IPS-NIHi7 (cell line): ENCODE data around the gene ACSS1.
A peak's percentile ranks its signal among the peaks of the same experiment; 100 is the strongest.

ENCODE experiments used
- DNase-seq: peaks from one replicate; pipeline ENCODE4 v3.0.0; 2012; ENCODE audit warnings: mixed read lengths; ENCODE audit errors: extremely low spot score

ACSS1 gene

DNA sequence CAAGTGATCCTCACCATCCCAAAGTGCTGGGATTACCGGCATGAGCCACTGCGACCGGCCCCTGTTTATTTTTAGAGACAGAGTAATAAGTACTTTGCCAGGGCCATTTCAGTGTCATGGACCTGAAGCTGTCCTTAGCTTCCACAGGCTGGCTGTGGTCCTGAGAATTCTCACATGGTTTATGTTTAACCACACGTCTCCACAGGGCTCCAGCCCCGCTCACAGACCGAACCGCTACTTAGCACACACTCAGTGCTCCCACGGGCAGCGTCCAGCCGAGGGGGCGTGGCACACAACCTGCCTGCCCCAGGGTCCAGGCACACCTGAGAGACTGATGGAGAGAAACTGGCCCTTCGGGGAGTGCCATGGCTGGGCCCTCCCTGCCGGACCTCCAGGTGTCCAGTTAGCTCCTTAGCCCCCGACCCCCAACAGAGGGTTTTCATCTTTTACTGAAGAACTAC lies 11.7 kb downstream of the ACSS1 start:
- no peak for DNase-seq

GRCh38 chr20:25045343-25045712 lies 12.6 kb downstream of the ACSS1 start:
- no peak for DNase-seq

- no peak for DNase-seq
Observed at GRCh38 chr20:25044660-25045342, 13.1 kb downstream of the ACSS1 start.

- no peak for DNase-seq
Observed at GRCh38 chr20:25044261-25044560, 13.7 kb downstream of the ACSS1 start.

- no peak for DNase-seq
Observed at GRCh38 chr20:25043499-25044260, 14.3 kb downstream of the ACSS1 start.

DNA sequence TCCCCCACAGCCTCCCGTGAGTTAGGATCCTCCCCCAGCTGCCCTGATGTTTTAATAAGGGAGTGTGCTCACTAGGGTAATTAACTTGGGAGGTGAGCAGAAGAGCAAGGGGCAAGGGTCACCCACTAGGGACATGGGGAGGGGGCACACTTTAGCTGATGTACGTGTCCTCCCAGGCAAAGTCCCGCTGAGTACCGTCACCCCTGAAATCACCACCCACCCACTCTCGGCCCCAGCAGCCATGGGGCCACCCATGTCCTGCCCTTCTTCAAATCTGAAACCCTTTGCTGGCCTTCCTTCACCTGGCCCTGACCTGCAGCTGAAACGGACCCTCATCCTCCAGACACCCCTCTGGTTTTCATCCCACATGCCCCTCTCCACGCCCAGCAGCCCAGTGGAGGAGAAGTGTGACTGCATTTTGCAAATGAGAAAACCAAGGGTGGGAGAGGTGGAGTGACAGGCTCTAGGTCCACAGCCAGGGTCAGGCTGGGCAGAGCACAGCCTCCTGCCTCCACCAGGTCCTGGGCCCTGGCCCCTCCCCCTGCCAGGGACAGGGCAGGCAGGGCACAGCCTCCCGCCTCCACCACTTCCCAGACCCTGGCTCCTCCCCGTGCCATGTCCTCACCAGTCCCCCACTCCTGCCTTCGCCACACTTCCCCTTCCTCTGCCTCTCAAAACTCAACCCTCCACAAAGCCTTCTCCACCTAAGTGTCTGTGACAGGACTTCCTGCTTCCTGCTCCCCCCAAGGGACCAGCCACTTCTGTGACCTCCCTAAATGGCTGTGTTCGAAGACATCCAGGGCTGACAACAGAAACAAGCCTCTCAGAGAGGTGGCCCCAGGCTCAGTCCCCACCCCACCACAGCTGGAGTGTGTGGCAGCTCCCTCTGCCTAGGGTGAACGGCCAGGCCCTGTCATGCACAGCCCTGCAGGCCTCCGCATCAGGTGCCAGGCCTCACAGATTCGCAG lies 15.1 kb downstream of the ACSS1 start:
- DNase-seq: no peak

GRCh38 chr20:25041813-25042530 lies 16.0 kb downstream of the ACSS1 start:
- DNase-seq: no peak

- no peak for DNase-seq
Observed at GRCh38 chr20:25040438-25040831, 17.5 kb downstream of the ACSS1 start.

DNA sequence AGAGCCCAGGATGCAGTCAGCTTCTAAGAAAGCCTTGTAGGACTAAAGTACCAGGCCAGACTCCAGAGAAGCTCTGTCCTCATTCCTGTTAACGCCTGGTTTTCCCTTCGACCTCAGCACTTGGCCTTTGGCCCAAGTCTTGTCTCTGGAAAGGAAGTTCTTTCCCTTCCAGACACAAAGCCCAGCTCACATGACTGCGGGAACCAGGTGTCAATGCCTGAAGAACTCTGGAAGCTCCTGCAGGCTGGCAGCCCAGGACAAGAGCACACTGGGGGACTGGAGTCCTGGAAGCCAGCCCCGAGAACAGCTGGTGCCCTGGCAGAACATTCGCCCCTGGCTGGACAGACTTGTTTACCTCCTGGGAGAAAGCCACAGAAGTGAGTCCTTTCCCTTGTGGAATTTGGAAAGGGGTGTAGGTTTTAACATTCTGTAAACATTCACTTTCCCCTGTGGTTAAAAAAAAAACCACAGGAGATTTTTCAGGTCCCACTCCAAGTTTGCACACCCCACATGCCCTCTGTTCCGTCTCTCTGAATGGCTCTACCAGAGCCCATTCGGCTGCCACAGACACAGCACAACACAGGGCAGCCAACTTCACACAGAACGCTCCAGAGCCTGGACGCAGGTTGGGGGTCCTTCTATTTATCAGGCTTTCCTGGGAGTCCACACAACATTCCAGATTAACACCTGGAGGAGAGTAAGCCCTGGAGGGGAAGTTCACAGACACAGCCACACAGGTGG lies 18.1 kb downstream of the ACSS1 start:
- DNase-seq: no peak

GRCh38 chr20:25038591-25039015 lies 19.3 kb downstream of the ACSS1 start:
- DNase-seq: no peak

GRCh38 chr20:25038103-25038410 lies 19.9 kb downstream of the ACSS1 start:
- DNase-seq: no peak

DNA sequence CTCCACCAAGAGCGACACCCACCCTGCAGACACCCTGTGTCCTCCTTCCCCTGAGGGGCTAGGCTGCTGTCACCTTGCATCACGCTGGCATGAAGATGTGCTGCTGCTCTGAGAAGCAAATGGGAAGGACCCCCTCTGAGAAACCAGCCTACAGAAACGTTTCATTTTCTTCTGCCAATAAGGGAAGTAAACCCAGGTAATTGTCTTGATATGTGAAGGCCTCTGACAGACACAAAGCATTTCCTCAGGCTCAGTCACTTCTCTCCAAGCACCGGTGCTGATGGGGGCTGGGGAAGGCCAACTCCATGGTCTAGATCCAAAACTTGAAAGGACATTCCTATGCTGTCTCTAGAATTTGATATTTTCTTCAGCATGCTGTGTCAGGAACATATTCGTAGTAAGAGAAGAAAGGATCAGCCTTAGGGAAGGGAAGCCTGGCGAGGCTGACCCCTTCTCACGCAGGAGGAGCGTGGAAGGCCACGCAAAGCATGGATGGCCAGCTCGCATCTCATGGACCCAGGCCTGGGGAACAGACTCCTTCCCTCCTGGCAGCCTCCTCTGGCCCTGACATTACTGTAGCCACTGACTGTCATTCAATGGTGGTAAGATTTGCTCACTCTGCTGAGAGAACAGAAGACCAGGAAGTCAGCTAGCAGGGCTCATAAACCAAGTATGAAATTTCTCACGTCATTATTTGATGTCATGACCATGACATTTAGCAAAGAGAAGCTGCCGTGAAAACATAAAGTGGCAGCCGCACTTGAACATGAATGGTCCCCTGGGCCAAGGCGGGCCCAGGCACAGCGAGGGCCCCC lies 20.4 kb downstream of the ACSS1 start:
- DNase-seq: no peak

DNA sequence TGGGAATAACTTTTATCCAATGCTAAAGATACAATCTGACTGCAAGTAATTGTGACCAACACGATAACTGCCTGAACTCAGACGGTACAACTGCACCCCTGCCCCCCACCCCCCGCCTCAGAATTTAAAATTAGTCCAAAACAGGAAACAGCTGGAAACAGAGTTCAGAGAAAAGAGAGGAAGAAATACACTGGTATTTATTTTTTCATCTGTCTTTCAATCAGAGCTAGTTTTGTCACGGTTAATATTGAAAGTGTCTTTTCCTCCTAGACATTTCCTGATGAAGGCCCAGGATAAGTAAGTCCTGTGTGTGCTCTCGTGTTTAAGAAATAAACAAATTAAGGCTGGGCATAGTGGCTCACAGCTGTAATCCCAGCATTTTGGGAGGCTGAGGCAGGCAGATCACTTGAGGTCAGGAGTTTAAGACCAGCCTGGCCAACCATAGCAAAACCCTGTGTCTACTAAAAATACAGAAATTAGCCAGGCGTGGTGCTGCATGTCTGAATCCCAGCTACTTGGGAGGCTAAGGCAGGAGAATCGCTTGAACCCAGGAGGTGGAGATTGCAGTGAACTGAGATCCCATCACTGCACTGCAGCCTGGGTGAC lies 21.5 kb downstream of the ACSS1 start:
- DNase-seq: no peak

- no peak for DNase-seq
Observed at GRCh38 chr20:25035921-25036320, 22.0 kb downstream of the ACSS1 start.

DNA sequence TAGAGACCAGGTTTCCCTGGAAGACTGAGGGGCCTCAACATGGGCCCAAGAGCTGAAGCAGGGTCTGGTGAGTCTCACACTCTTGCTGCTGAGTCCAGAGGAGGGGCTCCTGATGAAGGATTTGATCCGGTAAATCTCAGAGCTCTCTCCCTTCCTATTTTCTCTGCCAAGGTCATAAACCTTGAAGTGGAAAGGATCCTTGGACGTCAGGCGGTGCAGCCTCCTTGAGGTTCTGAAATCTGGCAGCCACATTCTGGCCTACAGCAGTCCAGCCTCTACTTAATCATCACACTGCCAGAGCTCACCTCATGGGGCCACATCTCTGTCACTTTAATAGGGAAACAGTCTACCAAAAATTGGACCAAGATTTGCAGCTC lies 24.0 kb downstream of the ACSS1 start:
- no peak for DNase-seq

- DNase-seq: no peak
Observed at GRCh38 chr20:25033265-25033923, 24.5 kb downstream of the ACSS1 start.

DNA sequence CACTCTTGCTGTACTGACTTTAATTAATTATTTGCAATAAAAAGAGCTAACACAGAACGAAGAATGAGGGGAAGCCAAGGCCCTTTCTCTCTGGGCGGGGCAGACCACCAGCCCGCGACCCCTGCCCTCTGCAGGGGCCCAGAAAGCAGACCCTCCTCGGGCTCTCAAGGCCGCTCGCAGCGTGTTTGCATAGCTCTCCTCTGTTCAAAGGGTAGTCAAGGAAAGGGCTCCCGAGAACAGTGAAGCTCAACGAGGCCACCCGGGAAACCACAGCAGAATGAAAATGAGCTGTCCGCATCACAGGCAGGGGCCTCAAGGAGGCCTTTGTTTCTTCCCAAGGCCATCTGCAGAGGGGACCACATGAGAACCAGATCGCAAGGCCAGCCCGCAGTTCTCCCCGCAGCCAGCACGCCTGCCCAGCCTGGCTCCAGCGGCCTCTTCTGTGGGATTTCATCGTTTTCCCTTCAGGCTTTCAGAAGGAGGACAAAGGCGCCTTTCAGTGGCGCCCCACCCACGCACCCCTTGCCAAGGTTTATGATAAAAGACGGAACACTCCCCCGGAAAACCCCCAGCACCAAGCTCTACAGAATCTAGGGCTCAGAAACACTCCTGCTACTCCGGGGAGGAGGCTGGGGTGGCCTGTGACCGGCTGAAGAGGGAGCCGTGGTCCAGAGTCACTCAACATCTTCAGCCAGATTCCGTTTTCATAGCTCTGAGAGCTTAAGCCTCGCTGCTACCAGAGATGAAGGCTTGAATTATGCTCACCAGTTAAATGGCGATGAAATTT lies 25.3 kb downstream of the ACSS1 start:
- peak; percentile 32 for DNase-seq

GRCh38 chr20:25032065-25032477 lies 25.9 kb downstream of the ACSS1 start:
- DNase-seq: no peak

GRCh38 chr20:25031241-25031640 lies 26.7 kb downstream of the ACSS1 start:
- DNase-seq: no peak
